HepG2 (cell line): ENCODE results near the gene CAST. TPM values are rescaled to one million over a fixed set of nuclear protein-coding genes. Genes with fewer than 3 reads are reported as not detected.

Experiments
- ASH2L ChIP-seq: fragments of 300-600, 200-600 bp; sonication (generic); IDR thresholded peaks from 2 replicates; pipeline ENCODE4 v1.7.0; 2017; ENCODE audit warnings: low read depth, mild to moderate bottlenecking, moderate library complexity, mixed read lengths, low read length; ENCODE audit not compliant: insufficient read length
- ATF2 ChIP-seq: sonication (generic); formaldehyde crosslinking; IDR thresholded peaks from 2 replicates; pipeline ENCODE4 v1.4.0; 2020; ENCODE audit warnings: missing genetic modification reagents
- CHD4 ChIP-seq: fragments of 200-600 bp; sonication (generic); IDR thresholded peaks from 2 replicates; pipeline ENCODE4 v1.7.0; 2017; ENCODE audit warnings: mild to moderate bottlenecking, low read length, borderline replicate concordance
- CREB3 ChIP-seq: sonication (generic); formaldehyde crosslinking; IDR thresholded peaks from 2 replicates; pipeline ENCODE4 v1.5.0; 2020; ENCODE audit warnings: missing genetic modification reagents
- FOXA3 ChIP-seq: IDR thresholded peaks from 2 replicates; pipeline ENCODE4 v1.6.1; 2016; ENCODE audit warnings: missing genetic modification reagents, missing compliant biosample characterization
- HOXA5 ChIP-seq: sonication (generic); formaldehyde crosslinking; IDR thresholded peaks from 2 replicates; pipeline ENCODE4 v1.4.0; 2020; ENCODE audit warnings: missing genetic modification reagents
- JUNB ChIP-seq: sonication (generic); formaldehyde crosslinking; IDR thresholded peaks from 2 replicates; pipeline ENCODE4 v1.8.0; 2022; ENCODE audit warnings: missing genetic modification reagents, mild to moderate bottlenecking, borderline replicate concordance
- MAFK ChIP-seq, 2 experiments: IDR thresholded peaks in 1 of 2; conservative IDR thresholded peaks in 1 of 2; 2 replicates each; pipeline ENCODE4 v1.6.1; 2011; ENCODE audit warnings: improper control_type of control experiment in 2 of 2, low read length in 2 of 2
- PAXIP1 ChIP-seq: sonication (generic); formaldehyde crosslinking; conservative IDR thresholded peaks from 2 replicates; pipeline ENCODE4 v1.4.0; 2020; ENCODE audit warnings: mild to moderate bottlenecking, missing genetic modification reagents, moderate library complexity
- PHB2 ChIP-seq: fragments of 450-650 bp; IDR thresholded peaks from 2 replicates; pipeline ENCODE4 v1.6.1; 2018; ENCODE audit not compliant: partially characterized antibody
- PHF21A ChIP-seq: sonication (generic); formaldehyde crosslinking; IDR thresholded peaks from 2 replicates; pipeline ENCODE4 v1.5.0; 2020; ENCODE audit warnings: mild to moderate bottlenecking, missing genetic modification reagents
- REST ChIP-seq, 2 experiments: IDR thresholded peaks; 2 replicates each; pipeline ENCODE4 v1.6.1; 2011 to 2012; ENCODE audit warnings: low read length in 2 of 2, borderline replicate concordance in 1 of 2, low read depth in 1 of 2, mild to moderate bottlenecking in 1 of 2, moderate library complexity in 1 of 2
- TBX3 ChIP-seq: fragments of 450-650 bp; IDR thresholded peaks from 2 replicates; pipeline ENCODE4 v1.6.1; 2017; ENCODE audit warnings: antibody characterized with exemption, mild to moderate bottlenecking, inconsistent platforms, borderline replicate concordance
- ZNF484 ChIP-seq: sonication (generic); formaldehyde crosslinking; IDR thresholded peaks from 2 replicates; pipeline ENCODE4 v1.5.1; 2020; ENCODE audit warnings: mild to moderate bottlenecking, low read depth, missing genetic modification reagents, borderline replicate concordance
- ZNF549 ChIP-seq: sonication (generic); formaldehyde crosslinking; IDR thresholded peaks from 2 replicates; pipeline ENCODE4 v1.5.0; 2020; ENCODE audit warnings: missing genetic modification reagents
- ZNF629 ChIP-seq: sonication (generic); formaldehyde crosslinking; conservative IDR thresholded peaks from 2 replicates; pipeline ENCODE4 v1.5.0; 2020; ENCODE audit warnings: missing genetic modification reagents
- ZNF878 ChIP-seq: sonication (generic); formaldehyde crosslinking; IDR thresholded peaks from 2 replicates; pipeline ENCODE4 v1.8.1; 2023; ENCODE audit warnings: mild to moderate bottlenecking, missing genetic modification reagents, moderate library complexity
- polyA plus RNA-seq, 8 experiments: library from polyadenylated mRNA; depleted of rRNA in 3 of 8; stranded (reverse) in 7 of 8; unstranded in 1 of 8; fragments of >200 nt; fragmentation: Illumina TruSeq in 4 of 8; extraction: Trizol in 4 of 8; gene quantifications; 2 replicates each; pipeline versions ENCODE4 v1.2.1 to v1.2.3, GENCODE V29; 2011 to 2016; ENCODE audit warnings: low read depth in 4 of 8, missing spikeins in 1 of 8, mixed read lengths in 1 of 8; ENCODE audit not compliant: insufficient read depth in 1 of 8
- total RNA-seq, 5 experiments: library from RNA; depleted of rRNA; stranded (reverse); fragments of >200 nt; fragmentation: Illumina TruSeq; extraction: Trizol; gene quantifications; 2 replicates each; pipeline ENCODE4 v1.2.3, GENCODE V29; 2016; ENCODE audit warnings: low read depth in 1 of 5

The CAST gene
- total and polyA plus RNA-seq, 2 of the 13 experiments (the other 11 are each of a cell fraction or from before 2014, with no cell fraction given) = 42.1 to 67.6 TPM

GRCh38 chr5:96703384-96703920 lies 41.3 kb downstream of the CAST start (continued):
- TF ChIP-seq FOXA3 (CRISPR knock-in tag) = no peak
- no peak for TF ChIP-seq TBX3
- TF ChIP-seq CREB3 (CRISPR knock-in tag) = no peak
- no peak for TF ChIP-seq HOXA5 (CRISPR knock-in tag)
- TF ChIP-seq PAXIP1 (CRISPR knock-in tag) = no peak
- TF ChIP-seq ZNF629 = peak; percentile 90
- no peak for TF ChIP-seq ZNF484
- peak; percentile 7 for TF ChIP-seq ASH2L
- no peak for TF ChIP-seq JUNB (CRISPR knock-in tag)
- TF ChIP-seq ATF2 (CRISPR knock-in tag) = 0 out of 2 replicates have a peak, but pooled peaks have one; percentile 37
- no peak for TF ChIP-seq REST (IDR thresholded peaks at IDR 0.05; ENCODE audit: borderline replicate concordance in 1 of 2, low read depth in 1 of 2, low read length in 2 of 2)
- no peak for TF ChIP-seq PHB2
- TF ChIP-seq ZNF878 (CRISPR knock-in tag) = no peak
- 0 out of 2 replicates have a peak, but pooled peaks have one; percentile 20 for TF ChIP-seq PHF21A (CRISPR knock-in tag)
- TF ChIP-seq MAFK (conservative IDR thresholded peaks at IDR 0.05 in 1 of 2, IDR thresholded peaks at IDR 0.05 in 1 of 2; ENCODE audit: low read length in 2 of 2) = peak; percentile 91
- TF ChIP-seq CHD4 = peak; percentile 30; the same call in 1 of the 2 replicates
- no peak for TF ChIP-seq ZNF549 (CRISPR knock-in tag)
